ENCODE results near the gene CLEC17A.
"Not testable (repeated sequence)": the region's sequence is repeated elsewhere in the genome, so short reads cannot be mapped to it uniquely, and the experiment has no call there.

Gene CLEC17A

GRCh38 chr19:14612657-14613056, 29.8 kb downstream of the CLEC17A start:
- Histone ChIP-seq H3K36me3 (ENCODE audit: control insufficient read depth in 2 of 2, insufficient read depth in 1 of 2, low read length in 2 of 2) (no peaks in the 10 kb centered on the region), H3K9me3 (ENCODE audit: control insufficient read depth, insufficient read depth, low read depth, low read length) (no peaks in the 10 kb centered on the region), H3K27ac (ENCODE audit: extremely low read depth, low read depth, low read length) (no peak overlapping the region), H3K4me1 (ENCODE audit: control insufficient read depth, insufficient read depth, low read length) (no peaks in the 10 kb centered on the region), H3K4me3 (ENCODE audit: low read depth, low read length) (no peak overlapping the region)
- POLR2A ChIA-PET = no interaction called here
- CTCF ChIA-PET = no interaction called here
- no peak for TF ChIP-seq ZNF157 (tag by site-specific recombination; IDR thresholded peaks at IDR 0.05)
- no peak for TF ChIP-seq ZNF664 (tag by site-specific recombination; IDR thresholded peaks at IDR 0.05)

- CTCF ChIA-PET; H3K36me3 ChIP-seq (ENCODE audit: control insufficient read depth in 2 of 2, insufficient read depth in 1 of 2, low read length in 2 of 2); POLR2A ChIA-PET; H3K4me1 ChIP-seq (ENCODE audit: control insufficient read depth, insufficient read depth, low read length); H3K4me3 ChIP-seq (ENCODE audit: low read depth, low read length); H3K27ac ChIP-seq (ENCODE audit: extremely low read depth, low read depth, low read length); H3K9me3 ChIP-seq (ENCODE audit: control insufficient read depth, insufficient read depth, low read depth, low read length): not testable (repeated sequence)
Observed at GRCh38 chr19:14613399-14614098, 30.7 kb downstream of the CLEC17A start.

GRCh38 chr19:14614099-14614412, 31.2 kb downstream of the CLEC17A start:
- CTCF ChIA-PET = no interaction called here

GRCh38 chr19:14615623-14616022, 32.7 kb downstream of the CLEC17A start:
- Histone ChIP-seq H3K4me1 (ENCODE audit: control insufficient read depth, insufficient read depth, low read length) (no peaks in the 10 kb centered on the region), H3K9me3 (ENCODE audit: control insufficient read depth, insufficient read depth, low read depth, low read length) (no peaks in the 10 kb centered on the region), H3K36me3 (ENCODE audit: control insufficient read depth in 2 of 2, insufficient read depth in 1 of 2, low read length in 2 of 2) (no peaks in the 10 kb centered on the region), H3K27ac (ENCODE audit: extremely low read depth, low read depth, low read length) (no peak overlapping the region), H3K4me3 (ENCODE audit: low read depth, low read length) (no peak overlapping the region)
- ChIA-PET POLR2A (interaction anchor here (0.7 kb wide), 1 partner anchor 44 kb away, joined by 4 read pairs; the partner anchor contains the start of gene NDUFB7), CTCF (interaction anchor here (0.6 kb wide), 1 partner anchor 485 kb away, joined by 3 read pairs; no protein-coding TSS in a partner anchor)
- TF ChIP-seq WT1 (tag by site-specific recombination; IDR thresholded peaks at IDR 0.05) (no peak), YY1 (tag by site-specific recombination; IDR thresholded peaks at IDR 0.05) (no peak), ZNF324 (tag by site-specific recombination; IDR thresholded peaks at IDR 0.05) (no peak)

More at GRCh38 chr19:14614099-14614412, 31.2 kb downstream of the CLEC17A start:
- H3K4me3 ChIP-seq (ENCODE audit: low read depth, low read length) = no peak overlapping the region
- H3K9me3 ChIP-seq (ENCODE audit: control insufficient read depth, insufficient read depth, low read depth, low read length) = no peaks in the 10 kb centered on the region
- H3K4me1 ChIP-seq (ENCODE audit: control insufficient read depth, insufficient read depth, low read length) = no peaks in the 10 kb centered on the region
- no peaks in the 10 kb centered on the region for H3K36me3 ChIP-seq (ENCODE audit: control insufficient read depth in 2 of 2, insufficient read depth in 1 of 2, low read length in 2 of 2)
- no peak overlapping the region for H3K27ac ChIP-seq (ENCODE audit: extremely low read depth, low read depth, low read length)
- TF ChIP-seq ZBTB11 (tag by site-specific recombination; conservative IDR thresholded peaks at IDR 0.05; ENCODE audit: low read depth) (no peak), ZFP3 (tag by site-specific recombination; IDR thresholded peaks at IDR 0.05; ENCODE audit: low read depth) (no peak)
- POLR2A ChIA-PET = no interaction called here

- Histone ChIP-seq H3K27ac (ENCODE audit: extremely low read depth, low read depth, low read length) (no peak overlapping the region), H3K4me3 (ENCODE audit: low read depth, low read length) (no peak overlapping the region), H3K4me1 (ENCODE audit: control insufficient read depth, insufficient read depth, low read length) (no peaks in the 10 kb centered on the region), H3K36me3 (ENCODE audit: control insufficient read depth in 2 of 2, insufficient read depth in 1 of 2, low read length in 2 of 2) (no peaks in the 10 kb centered on the region), H3K9me3 (ENCODE audit: control insufficient read depth, insufficient read depth, low read depth, low read length) (no peaks in the 10 kb centered on the region)
- no peak for TF ChIP-seq ZNF626 (tag by site-specific recombination; IDR thresholded peaks at IDR 0.05)
- no peak for TF ChIP-seq ZNF302 (tag by site-specific recombination; IDR thresholded peaks at IDR 0.05; ENCODE audit: low read depth)
- no peak for TF ChIP-seq YY1 (tag by site-specific recombination; IDR thresholded peaks at IDR 0.05)
- TF ChIP-seq HOXD13 (CRISPR knock-in tag; IDR thresholded peaks at IDR 0.05; ENCODE audit: borderline replicate concordance) = no peak
- no peak for TF ChIP-seq TSHZ1 (tag by site-specific recombination; IDR thresholded peaks at IDR 0.05; ENCODE audit: borderline replicate concordance)
- ChIA-PET CTCF (interaction anchor here (0.5 kb wide), 1 partner anchor 1493 kb away, joined by 4 read pairs; no protein-coding TSS in a partner anchor), POLR2A (no interaction called here)
Observed at GRCh38 chr19:14616407-14616806, 33.5 kb downstream of the CLEC17A start.
